CD4-positive, alpha-beta T cell treated with Interleukin-17A for 1 hour (primary cell): ENCODE data around the gene COPS8.

ENCODE experiments used
- DNase-seq: peaks from one replicate; pipeline ENCODE4 v3.0.0-alpha.2; 2020

COPS8 gene

DNA sequence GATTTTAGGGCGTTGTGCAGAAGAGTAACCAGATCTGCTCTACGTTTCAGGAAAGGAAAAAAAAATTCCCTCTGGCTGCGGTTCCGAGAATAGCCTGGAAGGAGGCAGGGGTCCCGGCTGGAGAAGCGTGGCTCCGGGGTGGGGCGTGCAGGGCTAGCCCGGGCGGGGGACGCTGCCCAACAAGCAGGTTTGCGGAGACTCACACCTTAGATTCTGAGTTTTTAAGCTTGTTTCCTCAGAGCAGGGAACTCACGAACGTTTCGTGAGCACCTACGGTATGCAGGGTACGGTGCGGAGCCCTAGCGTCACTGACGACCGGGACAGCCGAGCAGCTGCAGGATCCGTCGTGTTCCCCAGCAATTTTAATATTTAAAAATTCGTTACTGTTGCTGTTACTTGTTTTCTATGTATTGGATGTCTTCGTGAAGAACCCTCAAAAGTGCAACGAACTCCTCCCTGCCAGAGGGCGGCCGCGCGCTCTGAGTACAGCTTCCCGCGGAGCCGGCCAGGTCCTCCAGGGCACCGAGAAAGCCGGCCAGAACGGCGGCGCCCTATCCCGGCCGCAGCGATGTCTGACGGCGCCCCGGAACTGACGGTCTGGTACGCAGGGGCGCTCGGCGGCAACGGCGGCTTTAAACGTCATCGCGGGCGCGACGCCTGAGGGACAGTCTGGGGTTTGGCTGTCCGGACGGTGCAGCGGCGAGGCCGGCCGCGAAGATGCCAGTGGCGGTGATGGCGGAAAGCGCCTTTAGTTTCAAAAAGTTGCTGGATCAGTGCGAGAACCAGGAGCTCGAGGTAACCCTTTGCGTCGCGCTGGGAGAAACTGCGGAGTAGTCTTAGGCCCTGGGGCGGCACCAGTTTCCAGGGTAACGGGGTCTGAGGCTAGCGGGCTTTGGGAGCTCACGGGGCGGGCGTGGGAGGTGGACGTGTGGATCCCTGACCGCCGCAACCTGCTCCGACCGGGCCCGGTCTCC is at the start of gene COPS8:
COPS8 (plus strand) TSS at position 642 of the 974 bp plus-strand sequence; CDS start at position 718, 76 bp downstream.
- peak; percentile 91 for DNase-seq

DNA sequence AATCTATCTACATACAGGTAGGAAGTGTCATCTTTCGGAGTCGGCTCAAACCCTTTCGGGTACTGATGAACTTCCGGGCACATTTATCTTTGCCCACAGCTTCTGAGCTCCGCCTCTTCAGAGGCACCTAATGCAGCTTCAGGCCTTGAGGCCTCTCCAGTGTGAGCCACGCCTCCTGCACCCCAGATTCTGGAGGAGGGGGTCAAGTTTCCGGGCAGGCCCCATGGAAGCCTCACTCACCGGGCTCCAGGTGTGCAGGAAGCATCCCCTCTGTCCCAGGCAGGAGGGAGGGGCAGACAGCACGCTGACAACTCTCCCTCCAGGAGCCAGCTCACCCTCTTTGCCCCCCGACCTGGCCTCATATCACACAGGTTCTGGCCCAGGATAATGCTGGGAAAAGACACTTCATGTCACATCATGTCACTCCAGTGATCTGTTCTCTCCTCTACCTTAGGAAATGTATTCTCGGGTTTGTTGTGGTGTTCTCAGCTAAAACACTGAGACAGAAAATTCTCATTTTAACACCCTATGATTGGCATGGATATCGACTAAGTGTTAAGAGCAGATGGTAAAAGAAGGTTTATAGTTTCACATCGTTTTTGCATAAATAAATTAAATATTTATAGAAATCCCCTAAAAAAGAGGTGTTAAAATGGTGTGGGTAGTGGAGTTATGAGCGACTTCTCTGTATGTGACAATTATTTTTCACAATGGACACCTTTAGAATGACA is 46.2 kb upstream of the COPS8 start:
- no peak for DNase-seq

GRCh38 chr2:237041231-237041630 is 44.5 kb upstream of the COPS8 start:
- no peak for DNase-seq

DNA sequence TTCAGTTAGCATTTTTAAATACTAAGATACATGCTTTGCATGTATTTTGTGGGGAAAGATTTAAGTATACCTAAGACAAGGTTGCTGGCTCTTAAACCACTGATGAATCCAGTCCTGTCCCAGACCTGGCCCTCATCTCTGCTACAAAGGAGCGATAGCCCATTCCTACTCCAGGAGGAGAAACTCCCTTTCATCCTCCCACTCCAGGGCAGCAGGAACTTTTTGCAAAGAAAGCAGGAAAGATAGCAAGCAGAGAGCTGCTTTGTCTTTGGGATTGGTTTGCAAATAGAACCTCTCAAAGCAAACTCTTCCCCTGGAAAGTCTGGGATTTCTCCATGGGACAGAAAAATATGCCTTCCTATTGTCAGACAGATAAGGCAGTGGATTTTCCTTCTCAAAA is 43.6 kb upstream of the COPS8 start:
- DNase-seq = no peak

GRCh38 chr2:237043866-237044265 is 41.8 kb upstream of the COPS8 start:
- DNase-seq = no peak

DNA sequence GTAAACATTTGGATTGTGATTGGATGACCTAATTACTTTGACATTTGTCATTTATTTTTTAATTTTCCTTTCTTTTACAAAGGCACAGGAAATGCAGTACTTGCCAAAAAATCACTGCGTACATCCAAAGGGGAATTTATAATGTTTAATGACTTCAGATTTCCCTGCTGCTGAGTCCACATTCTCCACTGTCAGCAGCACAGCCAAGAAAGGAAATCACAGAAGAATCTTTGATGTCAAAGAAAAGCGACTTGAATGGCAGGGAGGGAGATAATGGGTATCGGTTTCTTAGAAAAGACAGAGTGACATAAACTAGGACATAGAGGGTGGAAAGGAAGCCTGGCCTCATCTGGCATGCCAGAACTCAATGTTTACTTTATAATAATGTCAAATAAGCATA is 41.4 kb upstream of the COPS8 start:
- DNase-seq = no peak

- DNase-seq = no peak
Measured at GRCh38 chr2:237045449-237045848, 40.2 kb upstream of the COPS8 start.

GRCh38 chr2:237048595-237048994 is 37.1 kb upstream of the COPS8 start:
- DNase-seq = no peak

- no peak for DNase-seq
Measured at GRCh38 chr2:237051861-237052260, 33.8 kb upstream of the COPS8 start.

GRCh38 chr2:237053066-237053465 is 32.6 kb upstream of the COPS8 start:
- DNase-seq = no peak

DNA sequence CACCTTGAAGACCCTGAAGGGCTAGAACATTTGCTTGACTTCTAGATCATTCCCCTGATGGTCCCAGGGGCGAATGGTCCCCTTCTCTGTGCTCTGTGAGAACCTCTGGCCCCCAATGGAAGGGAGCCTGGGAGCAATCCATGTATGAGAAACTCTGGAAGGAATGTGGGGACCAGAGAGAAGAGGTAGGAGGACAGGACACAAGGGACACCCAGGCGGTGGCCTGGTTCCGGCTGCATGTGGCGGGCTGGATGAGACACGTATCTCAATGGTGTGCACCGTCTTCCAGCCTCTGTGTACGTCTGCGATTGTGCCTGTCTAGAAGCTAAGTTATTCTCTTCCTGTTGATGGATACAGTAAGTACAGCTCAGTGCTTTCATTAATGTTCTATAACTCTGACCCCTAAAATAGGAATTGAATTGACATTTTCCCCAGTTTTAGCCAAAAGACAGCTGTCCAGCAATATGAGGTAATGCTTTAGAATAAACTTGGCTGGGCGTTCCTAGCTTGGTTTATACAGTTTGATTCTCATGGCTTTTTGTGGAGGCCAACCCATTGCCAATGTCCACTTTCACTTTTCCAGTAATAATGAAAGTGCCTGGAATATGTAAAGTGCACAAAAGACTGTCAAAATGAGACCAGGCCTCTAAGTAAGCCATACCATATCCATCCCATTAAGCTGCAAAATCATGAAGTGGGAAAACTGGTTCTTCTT is 30.1 kb upstream of the COPS8 start:
- DNase-seq = no peak

DNA sequence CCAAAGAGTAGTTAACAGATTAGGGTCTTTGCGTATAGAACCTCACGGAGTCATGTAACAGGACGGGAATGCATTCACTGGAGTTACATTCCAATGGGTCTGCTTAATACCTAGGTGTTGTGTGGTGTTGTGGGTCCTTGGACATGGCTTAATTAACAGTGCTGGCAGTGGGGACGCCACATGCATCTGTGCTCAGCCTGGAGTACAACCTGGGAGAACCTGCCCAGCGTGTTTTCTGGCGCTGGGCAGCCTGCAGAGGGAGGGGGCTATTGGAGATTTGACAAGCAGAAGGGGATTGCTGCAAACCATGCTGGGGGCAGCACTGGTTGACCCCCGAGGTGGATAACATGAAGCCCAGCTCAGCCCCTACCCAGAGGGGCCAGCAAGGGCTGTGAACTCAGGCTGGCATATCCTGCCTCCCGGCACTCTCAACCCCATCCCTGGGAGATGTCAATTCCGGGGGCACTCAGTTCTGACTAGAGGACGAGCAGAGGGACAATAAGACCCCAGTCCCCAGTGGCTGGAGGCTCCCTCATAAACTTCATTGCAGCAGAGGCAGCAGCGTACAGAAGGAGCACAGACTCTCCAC is 29.3 kb upstream of the COPS8 start:
- DNase-seq = no peak

- DNase-seq = no peak
Measured at GRCh38 chr2:237057107-237057506, 28.6 kb upstream of the COPS8 start.

GRCh38 chr2:237057893-237058300 is 27.8 kb upstream of the COPS8 start:
- no peak for DNase-seq

DNA sequence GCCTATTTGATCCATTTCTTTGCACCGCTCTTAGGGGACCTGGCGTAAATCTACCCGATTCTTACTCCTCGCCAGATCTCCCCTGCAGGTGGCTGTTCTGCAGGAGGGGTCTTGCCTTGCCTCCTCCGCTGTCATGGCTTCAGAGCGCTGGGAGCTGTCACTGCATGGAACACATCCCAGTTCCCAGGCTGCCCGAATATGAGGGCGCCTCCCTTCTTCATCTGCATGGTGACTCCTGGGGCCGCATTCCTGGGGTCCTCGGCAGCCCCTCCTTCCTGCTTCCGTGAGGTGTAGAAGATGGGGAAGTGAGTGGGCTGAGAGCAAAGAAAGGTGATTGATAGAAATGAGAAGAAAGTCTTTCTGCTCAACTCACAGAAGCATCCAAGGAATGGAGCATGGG is 27.3 kb upstream of the COPS8 start:
- no peak for DNase-seq

- DNase-seq = no peak
Measured at GRCh38 chr2:237059155-237059875, 26.4 kb upstream of the COPS8 start.

GRCh38 chr2:237060534-237061312 is 25.0 kb upstream of the COPS8 start:
- DNase-seq = peak; percentile 28

DNA sequence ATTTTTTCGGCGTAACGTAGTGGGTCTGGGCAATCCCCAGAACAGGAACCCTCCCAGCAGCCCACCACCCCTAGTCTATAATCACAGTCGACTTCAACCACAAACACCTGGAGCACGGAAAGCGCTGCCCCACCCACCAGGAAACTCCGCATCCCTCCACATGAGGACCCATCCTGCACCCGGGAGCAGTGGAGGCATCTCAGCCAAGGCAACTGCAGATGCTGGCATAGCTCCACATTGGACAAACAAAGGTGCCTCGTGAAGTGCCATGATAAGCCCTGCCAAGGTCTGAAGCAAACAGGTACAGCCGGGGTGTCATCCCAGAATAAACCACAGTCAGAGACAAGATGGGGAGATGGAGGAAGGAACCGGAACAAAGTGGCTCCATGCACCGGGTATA is 24.3 kb upstream of the COPS8 start:
- no peak for DNase-seq

DNA sequence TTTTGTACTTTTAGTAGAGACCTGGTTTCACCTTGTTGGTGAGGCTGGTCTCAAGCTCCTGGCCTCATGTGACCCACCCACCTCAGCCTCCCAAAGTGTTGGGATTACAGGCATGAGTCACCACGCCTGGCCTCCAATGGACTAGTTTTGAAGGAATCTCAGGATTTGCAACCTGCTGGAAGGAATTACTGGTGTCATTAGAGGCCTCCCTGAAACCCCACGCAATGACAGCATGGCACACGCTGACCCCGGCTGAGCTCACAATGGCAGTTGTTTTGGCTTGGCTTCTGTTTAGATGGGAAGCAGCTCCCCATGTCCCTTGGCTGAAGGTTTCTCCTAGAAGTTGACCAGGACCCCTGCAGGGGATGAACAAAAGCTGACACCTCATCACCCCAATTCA is 23.1 kb upstream of the COPS8 start:
- DNase-seq = no peak

GRCh38 chr2:237064203-237065070 is 21.3 kb upstream of the COPS8 start:
- no peak for DNase-seq

GRCh38 chr2:237065071-237065377 is 20.7 kb upstream of the COPS8 start:
- DNase-seq = no peak
